ENCODE measurements around the gene TEX22.

The TEX22 gene

GRCh38 chr14:105420974-105421674 lies 22.8 kb downstream of the TEX22 start:
- DNase-seq (ENCODE audit: low read depth) = no peak

DNA sequence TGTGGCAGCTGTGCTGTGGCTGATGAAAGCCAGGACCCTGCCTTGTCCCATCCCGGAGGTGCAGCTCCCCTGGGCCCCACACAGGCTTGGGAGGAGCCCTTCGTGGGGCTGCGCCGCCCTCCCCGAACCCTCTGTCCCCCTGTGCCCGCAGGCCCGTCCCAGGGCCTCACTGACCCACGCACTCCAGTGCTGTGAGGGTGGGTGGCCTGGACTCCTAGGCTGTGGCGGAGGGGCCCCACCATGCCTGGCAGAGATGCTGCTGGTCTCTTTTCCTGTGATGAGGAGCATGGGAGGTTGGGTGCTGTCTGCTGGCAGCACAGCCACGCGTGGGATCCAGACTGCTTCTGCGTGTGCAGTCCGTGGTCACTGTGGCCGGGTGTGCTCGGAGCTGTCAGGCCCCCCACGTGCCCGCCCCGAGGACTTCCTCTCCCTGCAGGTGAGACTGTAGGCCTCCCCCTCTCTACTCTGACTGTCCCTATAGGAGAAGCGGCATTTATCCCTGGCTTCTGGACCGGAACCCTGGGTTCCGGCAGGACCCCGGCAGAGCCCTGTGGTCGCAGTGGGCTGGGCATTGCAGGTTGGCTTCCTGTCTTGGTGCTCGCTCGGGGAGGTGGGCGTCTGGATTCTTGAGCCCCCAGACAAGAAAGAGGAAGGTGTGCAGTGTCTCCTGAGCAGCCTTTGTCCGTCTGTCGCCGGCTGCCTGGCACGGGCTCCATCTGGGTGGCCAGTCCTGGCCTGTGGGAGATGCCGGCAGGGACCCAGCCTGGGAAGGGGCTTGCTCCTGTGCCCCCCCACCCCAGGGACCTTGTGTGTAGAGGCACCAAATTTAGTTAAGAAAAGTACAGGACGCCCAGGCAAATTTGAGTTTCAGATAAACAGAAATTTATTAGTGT lies 23.6 kb downstream of the TEX22 start:
- DNase-seq (ENCODE audit: low read depth) = no peak

- no peak for DNase-seq (ENCODE audit: low read depth)
Measured at GRCh38 chr14:105422695-105423487, 24.6 kb downstream of the TEX22 start.

- no peak for DNase-seq (ENCODE audit: low read depth)
Measured at GRCh38 chr14:105423488-105424195, 25.3 kb downstream of the TEX22 start.

DNA sequence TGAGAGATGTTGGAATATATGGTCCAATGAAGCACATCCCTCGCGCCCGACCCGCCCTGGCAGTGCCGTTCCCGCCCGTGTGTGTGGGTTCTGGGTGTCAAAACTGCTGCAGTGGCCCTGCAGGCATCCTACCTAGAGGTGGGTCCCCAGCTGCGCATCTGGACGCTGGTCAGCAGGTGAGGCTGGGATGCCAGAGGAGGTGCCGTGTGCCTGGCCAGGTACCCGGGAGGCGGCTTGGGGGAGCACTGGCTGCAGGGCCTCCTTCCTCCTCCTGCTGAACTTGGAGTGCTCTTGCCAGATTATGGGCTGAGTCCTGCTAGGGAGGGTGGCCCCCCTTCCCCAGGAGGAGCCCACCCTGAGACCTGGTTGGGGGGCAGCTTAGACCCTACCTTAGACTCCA lies 26.5 kb downstream of the TEX22 start:
- DNase-seq (ENCODE audit: low read depth) = no peak

DNA sequence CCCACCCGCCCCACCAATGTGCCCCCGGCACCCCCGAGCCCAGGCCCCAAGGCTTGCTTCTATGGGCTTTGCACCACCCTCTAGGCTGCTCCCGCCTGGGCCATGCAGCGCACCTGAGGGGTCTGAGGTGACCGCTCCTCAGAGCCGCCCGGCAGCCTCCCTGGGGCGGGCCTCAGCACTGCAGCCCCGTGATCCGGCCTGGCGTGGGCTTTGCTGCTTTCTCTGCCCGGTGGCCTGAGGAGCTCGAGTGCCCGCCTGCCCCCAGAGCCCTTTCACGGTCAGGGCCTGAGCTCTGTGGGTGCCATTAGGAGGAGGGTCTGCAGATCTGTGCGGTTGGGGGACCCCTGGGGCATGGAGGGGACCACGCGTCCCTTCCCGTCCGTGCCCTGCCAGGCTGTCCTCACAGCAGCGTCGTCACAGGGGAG lies 27.5 kb downstream of the TEX22 start:
- DNase-seq (ENCODE audit: low read depth) = no peak

DNA sequence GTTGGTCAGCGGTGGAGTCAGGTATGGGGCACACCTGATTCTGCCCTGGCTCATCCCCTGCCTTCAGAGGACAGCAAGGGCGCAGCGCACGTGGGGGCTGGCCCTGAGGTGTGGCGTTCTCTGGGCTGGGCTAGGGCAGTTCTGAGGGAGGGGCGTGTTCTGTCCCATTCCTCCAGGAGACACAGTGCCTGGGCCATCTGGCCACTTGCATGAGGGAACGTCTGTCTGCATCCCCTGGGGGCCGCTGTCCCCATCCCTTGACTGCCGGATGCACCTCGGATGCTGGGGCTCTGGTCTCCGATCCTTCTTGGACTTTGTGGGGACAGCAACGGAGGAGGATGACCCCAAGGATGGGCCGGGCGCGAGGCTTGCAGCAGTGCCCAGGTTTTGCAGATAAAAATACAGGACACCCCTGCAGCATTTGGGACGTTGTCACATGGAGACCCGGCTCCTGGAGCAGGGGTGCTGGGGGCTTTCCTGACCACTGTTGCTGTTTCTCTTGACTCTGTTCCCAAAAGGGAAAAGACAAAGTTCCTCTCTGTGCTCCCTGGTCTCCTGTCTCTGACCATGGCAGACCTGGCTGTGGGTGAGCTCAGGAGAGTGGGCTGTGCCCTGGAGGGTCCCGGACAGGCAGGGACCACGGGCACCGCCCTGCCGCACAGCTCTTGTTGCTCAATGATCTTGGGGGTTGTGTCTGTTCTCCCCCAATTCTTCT lies 28.2 kb downstream of the TEX22 start:
- no peak for DNase-seq (ENCODE audit: low read depth)

- DNase-seq (ENCODE audit: low read depth) = no peak
Measured at GRCh38 chr14:105427412-105427811, 29.1 kb downstream of the TEX22 start.

GRCh38 chr14:105427936-105428485 lies 29.7 kb downstream of the TEX22 start:
- DNase-seq (ENCODE audit: low read depth) = no peak

GRCh38 chr14:105430042-105430441 lies 31.7 kb downstream of the TEX22 start:
- no peak for DNase-seq (ENCODE audit: low read depth)

GRCh38 chr14:105430565-105430964 lies 32.2 kb downstream of the TEX22 start:
- DNase-seq (ENCODE audit: low read depth) = peak; percentile 77

DNA sequence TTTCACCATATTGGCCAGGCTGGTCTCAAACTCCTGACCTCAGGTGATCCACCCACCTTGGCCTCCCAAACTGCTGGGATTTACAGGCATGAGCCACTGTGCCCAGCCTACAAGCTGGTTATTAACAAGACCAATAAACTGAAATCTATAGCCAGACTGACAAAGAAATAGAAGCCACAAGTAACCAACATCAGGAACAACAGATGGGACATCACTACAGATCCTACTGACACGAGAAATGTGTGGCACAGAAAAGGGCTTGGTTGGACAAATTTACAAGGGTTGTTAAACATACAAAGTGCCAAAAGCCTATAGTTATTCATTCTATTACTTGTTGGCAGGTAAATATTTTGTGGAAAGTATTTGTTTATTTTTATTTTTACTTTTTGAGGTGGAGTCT lies 32.9 kb downstream of the TEX22 start:
- DNase-seq (ENCODE audit: low read depth) = no peak

- no peak for DNase-seq (ENCODE audit: low read depth)
Measured at GRCh38 chr14:105432657-105433056, 34.3 kb downstream of the TEX22 start.

DNA sequence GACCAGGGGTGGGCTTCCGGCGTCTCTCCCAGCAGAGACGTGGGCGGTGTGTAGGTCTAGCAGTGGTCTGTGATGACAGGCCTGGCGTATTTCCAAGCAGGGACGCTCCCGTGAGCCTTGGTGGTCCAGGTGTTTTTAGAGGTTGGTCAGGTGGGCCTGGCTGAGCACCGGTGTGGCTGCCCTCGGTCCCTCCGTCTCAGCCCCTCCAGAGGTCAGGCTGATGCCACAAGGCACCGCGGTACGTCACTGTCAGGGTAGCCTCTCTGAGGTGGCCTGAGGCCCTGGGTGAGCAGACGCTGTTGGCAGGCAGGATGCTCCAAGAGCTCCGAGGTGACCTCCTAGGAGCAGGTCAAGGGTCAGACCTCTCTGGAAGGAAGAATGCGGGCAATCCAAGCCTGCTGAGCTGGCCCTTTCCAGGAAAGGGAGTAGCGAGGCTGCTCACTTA lies 34.8 kb downstream of the TEX22 start:
- DNase-seq (ENCODE audit: low read depth) = no peak

GRCh38 chr14:105436402-105436801 lies 38.1 kb downstream of the TEX22 start:
- no peak for DNase-seq (ENCODE audit: low read depth)

DNA sequence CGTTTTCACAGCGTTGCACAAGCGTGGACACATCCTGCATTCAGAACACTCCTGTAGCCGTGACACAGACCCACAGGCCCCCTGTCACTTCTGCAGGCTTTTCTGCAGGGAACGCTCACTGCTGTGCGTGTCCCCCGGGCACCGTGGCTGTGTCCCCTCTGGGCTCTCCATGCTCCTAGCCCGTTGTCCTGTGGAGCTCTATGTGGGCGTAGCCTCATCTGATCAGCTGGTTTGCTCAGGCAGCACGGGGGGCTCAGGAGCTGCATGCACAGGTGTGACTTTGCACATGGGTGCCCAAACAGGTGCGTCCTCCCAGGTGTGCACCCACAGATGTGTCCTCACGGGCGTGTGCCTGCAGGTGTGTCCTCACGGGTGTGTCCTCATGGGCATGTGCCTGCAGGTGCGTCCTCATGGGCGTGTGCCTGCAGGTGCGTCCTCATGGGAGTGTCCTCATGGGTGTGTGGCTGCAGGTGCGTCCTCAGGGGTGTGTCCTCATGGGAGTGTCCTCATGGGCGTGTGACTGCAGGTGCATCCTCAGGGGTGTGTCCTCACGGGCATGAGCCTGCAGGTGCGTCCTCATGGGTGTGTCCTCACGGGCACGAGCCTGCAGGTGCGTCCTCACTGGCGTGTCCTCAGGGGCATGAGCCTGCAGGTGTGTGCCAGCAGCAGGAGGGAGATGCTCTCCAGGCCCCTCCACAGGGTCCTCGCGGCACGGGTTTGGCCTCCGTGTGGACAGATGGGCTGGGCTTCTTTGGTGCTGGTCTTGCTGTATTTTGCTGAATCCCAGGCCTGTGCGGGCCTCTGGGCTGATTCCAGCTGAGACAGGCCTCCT lies 38.8 kb downstream of the TEX22 start:
- DNase-seq (ENCODE audit: low read depth) = no peak

DNA sequence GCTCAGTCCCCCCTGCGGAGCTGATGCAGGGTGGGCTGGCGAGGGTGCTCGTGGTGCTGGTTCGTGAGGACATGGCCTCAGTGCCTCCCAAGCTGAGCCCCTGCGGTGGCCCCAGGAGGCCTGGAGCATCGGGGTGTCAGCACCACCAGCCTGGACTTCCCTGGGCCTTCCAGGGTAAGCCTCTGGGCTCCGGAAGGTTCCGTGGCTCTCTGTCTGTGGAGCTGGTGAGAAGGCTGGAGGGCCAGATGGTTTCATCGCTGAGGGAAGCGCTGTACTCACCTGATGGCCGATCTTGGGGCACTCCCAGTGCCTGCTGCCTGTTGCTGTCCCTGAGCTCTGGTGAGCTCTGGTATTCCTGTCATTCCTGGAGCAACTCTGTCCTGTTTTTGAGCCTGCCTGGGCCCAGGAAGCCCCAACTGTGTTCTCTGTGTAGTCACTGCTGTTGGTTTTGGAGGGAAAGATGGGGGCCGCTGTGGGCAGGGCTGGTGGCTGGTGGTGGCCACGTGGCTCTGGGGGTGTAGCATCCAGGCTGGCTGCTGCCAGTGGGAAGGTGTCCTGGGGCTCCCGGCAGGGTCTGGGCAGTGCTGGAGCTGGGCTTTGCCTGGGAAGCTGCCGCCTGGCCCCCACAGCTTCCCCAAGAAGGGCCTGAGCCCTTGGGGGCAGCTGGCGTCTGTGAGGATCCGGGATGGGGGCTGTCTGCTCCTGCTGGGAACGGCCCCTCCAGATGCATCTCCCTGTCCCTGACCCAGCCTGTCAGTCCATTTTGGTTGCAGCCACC lies 39.6 kb downstream of the TEX22 start:
- DNase-seq (ENCODE audit: low read depth) = no peak

GRCh38 chr14:105439179-105439578 lies 40.8 kb downstream of the TEX22 start:
- no peak for DNase-seq (ENCODE audit: low read depth)

Measured in iris pigment epithelial cell (primary cell).